HEK293T (cell line): ENCODE measurements around the gene FOLR3.

Experiments used
- ARNT ChIP-seq: fragments of 450-650 bp; IDR thresholded peaks from 2 replicates; pipeline ENCODE4 v1.6.1; 2017; ENCODE audit warnings: mild to moderate bottlenecking
- BHLHE40 ChIP-seq: fragments of 450-650 bp; IDR thresholded peaks from 2 replicates; pipeline ENCODE4 v1.6.1; 2016; ENCODE audit warnings: mild to moderate bottlenecking, moderate library complexity, borderline replicate concordance
- ELF4 ChIP-seq: fragments of 450-650 bp; IDR thresholded peaks from 2 replicates; pipeline ENCODE4 v1.6.1; 2017; ENCODE audit warnings: antibody characterized with exemption
- FOXA1 ChIP-seq: fragments of 450-650 bp; IDR thresholded peaks from 2 replicates; pipeline ENCODE4 v1.6.1; 2016; ENCODE audit warnings: mild to moderate bottlenecking
- FOXK2 ChIP-seq: fragments of 450-650 bp; IDR thresholded peaks from 2 replicates; pipeline ENCODE4 v1.6.1; 2016; ENCODE audit warnings: mild to moderate bottlenecking
- FOXM1 ChIP-seq: fragments of 450-650 bp; IDR thresholded peaks from 2 replicates; pipeline ENCODE4 v1.6.1; 2017; ENCODE audit warnings: mild to moderate bottlenecking, borderline replicate concordance
- NFRKB ChIP-seq: fragments of 450-650 bp; IDR thresholded peaks from 2 replicates; pipeline ENCODE4 v1.6.1; 2016; ENCODE audit warnings: mild to moderate bottlenecking, moderate library complexity
- SP1 ChIP-seq: fragments of 450-650 bp; IDR thresholded peaks from 2 replicates; pipeline ENCODE4 v1.6.1; 2017
- SUZ12 ChIP-seq: fragments of 450-650 bp; IDR thresholded peaks from 2 replicates; pipeline ENCODE4 v1.6.1; 2016; ENCODE audit warnings: mild to moderate bottlenecking
- TARDBP ChIP-seq: fragments of 450-650 bp; IDR thresholded peaks from 2 replicates; pipeline ENCODE4 v1.6.1; 2016
- ZNF384 ChIP-seq: fragments of 450-650 bp; IDR thresholded peaks from 2 replicates; pipeline ENCODE4 v1.6.1; 2016

DNA sequence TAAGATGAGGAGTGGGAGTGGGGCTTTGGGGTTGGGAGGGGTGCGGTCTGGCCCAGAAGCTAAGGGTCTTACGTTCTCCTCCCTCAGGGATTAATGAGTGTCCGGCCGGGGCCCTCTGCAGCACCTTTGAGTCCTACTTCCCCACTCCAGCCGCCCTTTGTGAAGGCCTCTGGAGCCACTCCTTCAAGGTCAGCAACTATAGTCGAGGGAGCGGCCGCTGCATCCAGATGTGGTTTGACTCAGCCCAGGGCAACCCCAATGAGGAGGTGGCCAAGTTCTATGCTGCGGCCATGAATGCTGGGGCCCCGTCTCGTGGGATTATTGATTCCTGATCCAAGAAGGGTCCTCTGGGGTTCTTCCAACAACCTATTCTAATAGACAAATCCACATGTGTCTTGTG, 4.0 kb downstream of the FOLR3 start:
- TF ChIP-seq SP1 (no peak), FOXM1 (no peak), ELF4 (no peak), ARNT (no peak), ZNF384 (no peak), BHLHE40 (no peak), NFRKB (no peak), SUZ12 (no peak), TARDBP (no peak), FOXA1 (no peak), FOXK2 (no peak)
